H1 (cell line): ENCODE measurements around the gene RCSD1.

Experiments used
- CEBPB ChIP-seq: IDR thresholded peaks from 2 replicates; pipeline ENCODE4 v1.6.1; 2012; ENCODE audit warnings: low read depth, low read length
- RFX5 ChIP-seq: IDR thresholded peaks from 2 replicates; pipeline ENCODE4 v1.6.1; 2011; ENCODE audit warnings: low read depth, low read length, improper control_type of control experiment, borderline replicate concordance

DNA sequence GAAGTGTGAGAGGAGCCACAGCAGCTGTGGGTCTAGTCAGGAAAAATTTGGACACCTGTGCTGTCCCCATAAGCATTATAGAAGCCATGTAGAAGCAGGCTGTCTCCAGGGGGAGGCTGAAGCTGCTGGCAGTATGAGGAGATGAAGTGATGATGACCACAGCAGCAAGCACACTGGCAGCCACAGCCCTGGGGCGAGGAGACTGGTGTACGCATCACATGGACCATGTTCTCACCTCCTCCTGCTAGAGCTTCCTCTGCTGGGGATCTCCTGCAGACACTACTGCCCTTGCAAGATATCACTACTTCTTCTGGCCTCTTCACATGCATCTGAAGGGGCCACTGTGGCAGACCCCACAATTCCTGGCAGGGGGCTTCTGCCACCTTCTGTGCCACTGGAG, 42.7 kb upstream of the RCSD1 start:
- no peak for TF ChIP-seq RFX5
- no peak for TF ChIP-seq CEBPB
